Heart right ventricle (tissue), 16 donors: ENCODE measurements around the gene TRMT2A. TPM values are rescaled to one million over a fixed set of nuclear protein-coding genes. Genes with fewer than 3 reads are reported as not detected.
A peak's percentile ranks its signal among the peaks of the same experiment; 100 is the strongest.

Source experiments
- ATAC-seq, 8 donors: fragments of 200-7000 bp; cut with Tn5 transposase; one replicate each; pipeline ENCODE4 v1.9.1; 2020; ENCODE audit warnings: mild to moderate bottlenecking in 8 of 8, moderate library complexity in 8 of 8, moderate number of reproducible peaks in 1 of 8
- DNase-seq, 2 donors: peaks; one replicate each; pipeline ENCODE4 v3.0.0-alpha.2; 2020
- H3K27ac ChIP-seq, 10 donors: fragments of 200-600 bp; sonication (generic) in 2 of 10; one replicate each; pipeline versions ENCODE4 v1.5.0 to v1.8.0; 2020 to 2022; ENCODE audit warnings: mild to moderate bottlenecking in 3 of 10
- H3K27me3 ChIP-seq, 7 donors: fragments of 200-600 bp; one replicate each; pipeline ENCODE4 v1.8.0; 2021 to 2022; ENCODE audit warnings: mild to moderate bottlenecking in 2 of 7
- H3K36me3 ChIP-seq, 9 donors: fragments of 200-600 bp; sonication (generic) in 1 of 9; one replicate each; pipeline versions ENCODE4 v1.5.0 to v1.8.0; 2020 to 2022; ENCODE audit warnings: mild to moderate bottlenecking in 2 of 9
- H3K4me1 ChIP-seq, 9 donors: fragments of 200-600 bp; sonication (generic) in 1 of 9; one replicate each; pipeline versions ENCODE4 v1.5.0 to v1.8.0; 2020 to 2022; ENCODE audit warnings: mild to moderate bottlenecking in 4 of 9
- H3K4me3 ChIP-seq, 10 donors: fragments of 200-600 bp; sonication (generic) in 2 of 10; one replicate each; pipeline versions ENCODE4 v1.5.0 to v1.8.0; 2020 to 2022; ENCODE audit warnings: mild to moderate bottlenecking in 7 of 10, moderate library complexity in 2 of 10
- H3K9me3 ChIP-seq, 11 donors: fragments of 200-600 bp in 10 of 11; sonication (generic) in 2 of 11; one replicate each; pipeline versions ENCODE4 v1.5.0 to v1.8.0; 2013 to 2022; ENCODE audit warnings: mild to moderate bottlenecking in 2 of 11, control low read depth in 1 of 11, moderate library complexity in 1 of 11
- CTCF ChIP-seq, 9 donors: fragments of 200-600 bp; sonication (generic) in 2 of 9; IDR thresholded peaks; one replicate each; pipeline versions ENCODE4 v1.5.0 to v1.8.0; 2021 to 2022; ENCODE audit warnings: antibody characterized with exemption in 9 of 9, mild to moderate bottlenecking in 5 of 9, moderate library complexity in 1 of 9
- WGBS, 2 donors: extraction: QIAGEN DNeasy Blood & Tissue Kit; methylation state at CpG; one replicate each; pipeline ENCODE4 v1.1.7; 2013; ENCODE audit warnings: inconsistent platforms in 1 of 2; 5-methylcytosine and 5-hydroxymethylcytosine counted together
- intact Hi-C, 10 donors: fragments of 100-400 bp; cut with DNase I; formaldehyde crosslinking; loops; one replicate each; pipeline versions ENCODE4 v1.11.1 to v1.14.2; 2022
- polyA plus RNA-seq, 2 donors: library from polyadenylated mRNA; stranded (reverse); fragments of 200-250 nt; gene quantifications; one replicate each; pipeline ENCODE4 v1.2.3, GENCODE V29; 2013
- total RNA-seq, 10 donors: library from RNA; stranded (reverse); fragmentation: NEBNext Ultra II Directional in 3 of 10; extraction: Animal tissue kit (Norgen Biotek cat#: 25700) in 3 of 10; gene quantifications; one replicate each; pipeline versions ENCODE4 v1.2.1 to v1.2.4, GENCODE V29; 2021 to 2023
- donor health status: Arrhythmogenic right ventricular cardiomyopathy.
- donor health status: ischemic (EF 13 %, LVEDD 7.1; RV severe dilation, severe dysfunction).
- donor health status: healthy with polysubstance abuse.
- donor health status: DM: no; HTN: yes; CAD: no.
- donor health status: DM: no; HTN: no; CAD: no.
- donor health status: ischemic (EF 25% LVEDD 6.9; RV normal size, moderate dysfunction).
- donor health status: ischemic (EF 25% LVEDD 5.7; RV mildly dilated, moderate dysfunction).
- donor health status: healthy.
- donor health status: DM: yes; HTN: yes; CAD: no.
- donor health status: Ischemic cardiomyopathy.
- donor health status: ischemic (EF 35%, LVEDD 5.7; RV mildly dilated, moderate dysfunction).
- donor health status: nonischemic (EF 11% LVEDD 7.7; RV severe dilation, severe dysfunction).
- donor health status: DM: yes; HTN: yes; CAD: no.
- donor health status: PGD.
- donor health status: ischemic (EF 29% LVEDD 5.4; RV normal size, mild dysfunction).
- donor health status: nonischemic (EF 23%, LVEDD 6.1; RV moderate dilation, normal function).

Gene TRMT2A
- total and polyA plus RNA-seq, 12 donors: 18.4 to 58.2 (median 26.0) TPM

- no peak for DNase-seq
- H3K36me3 ChIP-seq: peaks cover 0 to 11% (median 5%) of the 10 kb centered on the region in 9 donors
- TF ChIP-seq CTCF (IDR thresholded peaks at IDR 0.05): no peak
- H3K27ac ChIP-seq: peak overlapping the region in 7 of 10 donors; percentile 1 to 79 (median 55)
- intact Hi-C loops: loop anchor here in 1 of 10 donors (10.0 kb wide), 1 partner anchor 171 kb away; no protein-coding TSS in a partner anchor
- no peaks in the 10 kb centered on the region for H3K27me3 ChIP-seq
- no peaks in the 10 kb centered on the region for H3K9me3 ChIP-seq
- WGBS, 2 donors: 63 to 75% methylated on average over 25 of the region's 25 CpGs
- H3K4me1 ChIP-seq: peaks cover 57 to 70% (median 67%) of the 10 kb centered on the region in 9 donors
- H3K4me3 ChIP-seq: peak overlapping the region in 1 of 10 donors; percentile 15
- ATAC-seq: no peak
These were observed 19.0 kb upstream of the TRMT2A start for GRCh38 chr22:20135806-20136602.

DNA sequence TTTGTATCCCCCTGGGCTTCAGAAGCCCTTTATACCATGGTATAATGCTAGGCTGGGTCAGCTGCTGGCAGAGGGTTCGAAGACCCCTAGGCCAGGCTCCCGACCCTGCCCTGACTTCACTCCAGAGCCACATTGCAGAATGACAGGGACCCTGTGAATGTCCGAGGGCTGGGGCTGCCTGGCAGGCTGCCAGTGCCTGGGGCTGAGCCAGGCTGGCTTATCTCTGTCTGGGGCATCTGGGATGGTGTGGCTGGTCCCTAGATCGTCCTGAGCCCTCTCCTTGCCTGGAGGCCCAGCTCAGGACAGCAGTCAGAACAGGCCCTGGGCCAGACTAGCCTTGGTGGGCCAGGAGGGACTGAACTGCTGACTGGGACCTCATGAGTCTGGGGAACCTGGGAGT is 18.2 kb upstream of the TRMT2A start:
- H3K36me3 ChIP-seq: peaks cover 0 to 9% (median 0%) of the 10 kb centered on the region in 9 donors
- TF ChIP-seq CTCF (IDR thresholded peaks at IDR 0.05): no peak
- intact Hi-C loops: loop anchor here in 1 of 10 donors (10.0 kb wide), 1 partner anchor 170 kb away; no protein-coding TSS in a partner anchor
- peaks cover 62 to 78% (median 73%) of the 10 kb centered on the region in 9 donors for H3K4me1 ChIP-seq
- ATAC-seq (no peak), DNase-seq (no peak)
- 22 to 46% methylated on average over 4 of the region's 4 CpGs for WGBS, 2 donors
- no peaks in the 10 kb centered on the region for H3K9me3 ChIP-seq
- peak overlapping the region in 7 of 10 donors; percentile 1 to 79 (median 41) for H3K27ac ChIP-seq
- H3K27me3 ChIP-seq: no peaks in the 10 kb centered on the region
- H3K4me3 ChIP-seq: no peak overlapping the region

- ATAC-seq (no peak), DNase-seq (no peak)
- no peak for TF ChIP-seq CTCF (IDR thresholded peaks at IDR 0.05)
- Histone ChIP-seq H3K36me3 (no peaks in the 10 kb centered on the region), H3K27ac (no peak overlapping the region), H3K27me3 (no peaks in the 10 kb centered on the region), H3K4me1 (peaks cover 62 to 88% (median 74%) of the 10 kb centered on the region in 9 donors), H3K9me3 (no peaks in the 10 kb centered on the region), H3K4me3 (no peak overlapping the region)
- intact Hi-C loops: loop anchor here in 1 of 10 donors (10.0 kb wide), 1 partner anchor 169 kb away; no protein-coding TSS in a partner anchor
- 73 to 76% methylated on average over 12 of the region's 12 CpGs for WGBS, 2 donors
These were observed 17.0 kb upstream of the TRMT2A start for GRCh38 chr22:20133930-20134549.

DNA sequence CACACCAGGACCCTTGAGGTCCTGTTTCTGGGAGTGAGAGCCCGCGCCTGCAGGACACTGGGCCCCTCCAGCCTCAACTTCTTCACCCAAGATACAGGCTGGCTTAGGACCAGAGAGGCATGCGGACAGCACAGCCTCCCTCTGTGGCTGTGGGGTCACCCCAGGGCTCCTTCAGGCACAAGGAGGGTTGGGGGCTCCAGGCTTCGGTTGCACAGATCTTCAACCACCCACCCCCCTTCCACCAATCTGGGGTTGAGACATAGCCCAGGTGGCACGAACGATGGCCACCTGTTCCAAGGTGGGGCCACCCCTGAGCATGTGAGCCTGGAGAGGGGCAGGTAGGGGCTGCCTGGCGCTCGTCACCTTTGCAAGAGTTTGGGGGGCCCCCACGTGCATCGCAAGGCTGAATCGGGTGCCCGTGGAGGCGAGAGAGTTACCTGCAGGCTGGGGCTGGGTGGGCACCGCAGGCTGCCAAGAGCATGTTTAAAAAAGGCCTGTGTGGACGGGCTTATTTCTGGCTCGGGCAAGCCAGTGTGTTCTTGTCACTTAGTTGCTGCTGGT is 15.7 kb upstream of the TRMT2A start:
- TF ChIP-seq CTCF (IDR thresholded peaks at IDR 0.05): no peak
- intact Hi-C loops: loop anchor here in 1 of 10 donors (10.0 kb wide), 1 partner anchor 168 kb away; no protein-coding TSS in a partner anchor
- Histone ChIP-seq H3K4me3 (peak overlapping the region; percentile 82 to 99 (median 94)), H3K27me3 (no peaks in the 10 kb centered on the region), H3K9me3 (no peaks in the 10 kb centered on the region), H3K4me1 (peaks cover 52 to 76% (median 64%) of the 10 kb centered on the region in 9 donors), H3K36me3 (peaks cover 0 to 4% (median 0%) of the 10 kb centered on the region in 9 donors), H3K27ac (peak overlapping the region in 7 of 10 donors; percentile 65 to 100 (median 77))
- WGBS, 2 donors: 44 to 57% methylated on average over 16 of the region's 16 CpGs
- no peak for DNase-seq
- no peak for ATAC-seq
